GM23338 (cell line): ENCODE results near the gene DST. TPM values are rescaled to one million over a fixed set of nuclear protein-coding genes. Genes with fewer than 3 reads are reported as not detected.

Source experiments
- ATAC-seq: fragments of 200-7000 bp; cut with Tn5 transposase; 3 replicates; pipeline ENCODE4 v1.9.1; 2020
- DNase-seq: peaks from one replicate; pipeline ENCODE4 v3.0.0-alpha.2; 2015; ENCODE audit warnings: low spot score
- H2AFZ ChIP-seq: fragments of 200-600 bp; sonication (generic); 2 replicates; pipeline ENCODE4 v1.8.0; 2016; ENCODE audit warnings: antibody characterized with exemption, mild to moderate bottlenecking, moderate library complexity
- H3F3A ChIP-seq: fragments of 200-600 bp; sonication (generic); replicated peaks from 2 replicates; pipeline ENCODE4 v1.8.0; 2017; ENCODE audit warnings: antibody characterized with exemption, mixed run types, low read depth
- H3K27ac ChIP-seq: fragments of 200-600 bp; sonication (generic); 2 replicates; pipeline ENCODE4 v1.6.1; 2016; ENCODE audit warnings: low read depth
- H3K27me3 ChIP-seq: fragments of 200-600 bp; sonication (generic); 2 replicates; pipeline ENCODE4 v1.8.0; 2016; ENCODE audit warnings: mild to moderate bottlenecking, mixed run types, moderate library complexity; ENCODE audit not compliant: insufficient read depth
- H3K36me3 ChIP-seq: fragments of 200-600 bp; sonication (generic); 2 replicates; pipeline ENCODE4 v1.8.0; 2016; ENCODE audit warnings: mild to moderate bottlenecking; ENCODE audit not compliant: insufficient read depth
- H3K4me1 ChIP-seq: fragments of 200-600 bp; sonication (generic); 2 replicates; pipeline ENCODE4 v1.8.0; 2016; ENCODE audit warnings: mild to moderate bottlenecking, moderate library complexity; ENCODE audit not compliant: insufficient read depth
- H3K4me2 ChIP-seq: fragments of 200-600 bp; sonication (generic); 2 replicates; pipeline ENCODE4 v1.7.1; 2017; ENCODE audit warnings: mixed run types
- H3K4me3 ChIP-seq: fragments of 200-600 bp; sonication (generic); 2 replicates; pipeline ENCODE4 v1.6.1; 2016; ENCODE audit warnings: mixed run types
- H3K79me2 ChIP-seq: fragments of 200-600 bp; sonication (generic); replicated peaks from 2 replicates; pipeline ENCODE4 v1.8.0; 2017; ENCODE audit warnings: mild to moderate bottlenecking; ENCODE audit not compliant: insufficient read depth
- H3K9me2 ChIP-seq: fragments of 200-600 bp; sonication (generic); 2 replicates; pipeline ENCODE4 v1.8.0; 2017; ENCODE audit not compliant: insufficient read depth
- H4K20me1 ChIP-seq: fragments of 200-600 bp; sonication (generic); replicated peaks from 2 replicates; pipeline ENCODE4 v1.8.0; 2017; ENCODE audit warnings: mild to moderate bottlenecking; ENCODE audit not compliant: insufficient read depth
- H3K27ac Mint-ChIP-seq: 2 replicates; pipeline ENCODE4 v1.8.0; 2020; ENCODE audit warnings: inconsistent platforms, mild to moderate bottlenecking, moderate library complexity, mixed read lengths
- H3K27me3 Mint-ChIP-seq: 3 replicates; pipeline ENCODE4 v1.8.0; 2022; ENCODE audit warnings: low read depth, mild to moderate bottlenecking, moderate library complexity, mixed read lengths, inconsistent platforms; ENCODE audit not compliant: insufficient read depth, poor library complexity
- H3K36me3 Mint-ChIP-seq: 3 replicates; pipeline ENCODE4 v1.8.0; 2021; ENCODE audit warnings: low read depth, mild to moderate bottlenecking, inconsistent platforms, moderate library complexity, mixed read lengths
- H3K4me1 Mint-ChIP-seq: 3 replicates; pipeline ENCODE4 v1.8.0; 2020; ENCODE audit warnings: mild to moderate bottlenecking, inconsistent platforms, mixed read lengths
- H3K4me3 Mint-ChIP-seq: 3 replicates; pipeline ENCODE4 v1.8.0; 2021; ENCODE audit warnings: moderate library complexity, mild to moderate bottlenecking, inconsistent platforms, mixed read lengths
- H3K9me3 Mint-ChIP-seq: 3 replicates; pipeline ENCODE4 v1.8.0; 2020; ENCODE audit warnings: moderate library complexity, mild to moderate bottlenecking, inconsistent platforms, mixed read lengths
- CREB1 ChIP-seq: fragments of 250-450 bp; sonication (Bioruptor Pico); IDR thresholded peaks from 2 replicates; pipeline ENCODE4 v1.5.0; 2020; ENCODE audit warnings: low read depth, mild to moderate bottlenecking, moderate library complexity
- ETS1 ChIP-seq: IDR thresholded peaks from 2 replicates; pipeline ENCODE4 v1.6.1; 2016; ENCODE audit warnings: antibody characterized with exemption
- EZH2 ChIP-seq: fragments of 200-600 bp; sonication (generic); IDR thresholded peaks from one replicate; pipeline ENCODE4 v1.8.0; 2017; ENCODE audit warnings: antibody characterized with exemption, mild to moderate bottlenecking, low read depth; ENCODE audit not compliant: unreplicated experiment
- NANOG ChIP-seq: IDR thresholded peaks from 2 replicates; pipeline ENCODE4 v1.6.1; 2016; ENCODE audit warnings: antibody characterized with exemption, borderline replicate concordance
- POLR2AphosphoS5 ChIP-seq: IDR thresholded peaks from 2 replicates; pipeline ENCODE4 v1.6.1; 2016; ENCODE audit warnings: antibody characterized with exemption, low read depth
- ZNF462 ChIP-seq: fragments of 250-450 bp; sonication (Bioruptor Pico); IDR thresholded peaks from 2 replicates; pipeline ENCODE4 v1.5.0; 2020; ENCODE audit warnings: mild to moderate bottlenecking, moderate library complexity
- polyA plus RNA-seq: library from polyadenylated mRNA; unstranded; fragments of >200 nt; fragmentation: Nextera tagmentation; extraction: Ambion mirVana; gene quantifications from 2 replicates; pipeline ENCODE4 v1.2.1, GENCODE V29; 2016
- total RNA-seq: library from RNA; depleted of rRNA; stranded (reverse); fragments of >200 nt; shearing (Covaris generic); gene quantifications from 2 replicates; pipeline ENCODE4 v1.2.3, GENCODE V29; 2014
- TF ChIP-seq, protein P1 (sequence below), 2 experiments: fragments of 200-600 bp in 1 of 2; sonication (generic) in 1 of 2; conservative IDR thresholded peaks; 2 replicates each; pipeline versions ENCODE4 v1.5.1 to v1.6.1; 2016 to 2017; ENCODE audit warnings: antibody characterized with exemption in 2 of 2, low read depth in 2 of 2, mild to moderate bottlenecking in 2 of 2, moderate library complexity in 1 of 2

The DST gene
- total and polyA plus RNA-seq, 2 experiments from 2014 or later: 88.7 to 188 TPM

GRCh38 chr6:56688521-56688920, 45.8 kb upstream of the DST start (continued):
- TF ChIP-seq ZNF462 (CRISPR knock-in tag) (no peak), NANOG (no peak), POLR2AphosphoS5 (no peak)

DNA sequence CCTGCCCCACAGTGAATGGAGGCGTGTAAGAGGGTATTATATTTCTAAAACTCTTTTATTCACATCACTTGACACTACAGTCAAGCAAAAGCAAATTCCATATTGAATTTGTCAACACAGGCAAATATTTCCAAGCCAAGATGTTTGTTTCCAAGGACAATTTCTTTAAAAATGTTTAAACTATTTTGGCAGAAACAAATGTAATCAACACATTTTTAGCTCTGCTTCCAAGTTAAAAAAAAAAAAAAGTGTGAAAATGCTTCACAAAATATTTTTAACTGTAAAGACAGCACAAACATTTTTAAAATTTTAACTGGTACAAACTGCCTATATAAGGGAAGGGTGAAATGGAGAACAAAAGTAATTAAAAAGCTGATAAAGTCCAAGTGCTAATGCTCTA, 44.9 kb upstream of the DST start:
- Mint-ChIP-seq H3K9me3 (no peaks in the 10 kb centered on the region), H3K4me3 (no peak overlapping the region), H3K4me1 (peaks cover 38% of the 10 kb centered on the region), H3K27ac (no peak overlapping the region), H3K27me3 (no peaks in the 10 kb centered on the region), H3K36me3 (no peaks in the 10 kb centered on the region)
- Histone ChIP-seq H3K79me2 (peaks cover 37% of the 10 kb centered on the region), H4K20me1 (peaks cover 3% of the 10 kb centered on the region; the same call in 1 of the 2 replicates), H3K4me3 (no peak overlapping the region), H3F3A (no peaks in the 10 kb centered on the region), H3K36me3 (no peaks in the 10 kb centered on the region; the same call in 1 of the 2 replicates), H3K27ac (no peak overlapping the region), H3K9me2 (no peaks in the 10 kb centered on the region), H3K4me1 (peaks cover 19% of the 10 kb centered on the region; the same call in 1 of the 2 replicates), H2AFZ (no peak overlapping the region), H3K4me2 (no peak overlapping the region), H3K27me3 (no peaks in the 10 kb centered on the region)
- DNase-seq (no peak), ATAC-seq (no peak)
- TF ChIP-seq CREB1 (CRISPR knock-in tag) (no peak), ZNF462 (CRISPR knock-in tag) (no peak), EZH2 (no peak), ETS1 (no peak)
- TF ChIP-seq, protein P1, sequence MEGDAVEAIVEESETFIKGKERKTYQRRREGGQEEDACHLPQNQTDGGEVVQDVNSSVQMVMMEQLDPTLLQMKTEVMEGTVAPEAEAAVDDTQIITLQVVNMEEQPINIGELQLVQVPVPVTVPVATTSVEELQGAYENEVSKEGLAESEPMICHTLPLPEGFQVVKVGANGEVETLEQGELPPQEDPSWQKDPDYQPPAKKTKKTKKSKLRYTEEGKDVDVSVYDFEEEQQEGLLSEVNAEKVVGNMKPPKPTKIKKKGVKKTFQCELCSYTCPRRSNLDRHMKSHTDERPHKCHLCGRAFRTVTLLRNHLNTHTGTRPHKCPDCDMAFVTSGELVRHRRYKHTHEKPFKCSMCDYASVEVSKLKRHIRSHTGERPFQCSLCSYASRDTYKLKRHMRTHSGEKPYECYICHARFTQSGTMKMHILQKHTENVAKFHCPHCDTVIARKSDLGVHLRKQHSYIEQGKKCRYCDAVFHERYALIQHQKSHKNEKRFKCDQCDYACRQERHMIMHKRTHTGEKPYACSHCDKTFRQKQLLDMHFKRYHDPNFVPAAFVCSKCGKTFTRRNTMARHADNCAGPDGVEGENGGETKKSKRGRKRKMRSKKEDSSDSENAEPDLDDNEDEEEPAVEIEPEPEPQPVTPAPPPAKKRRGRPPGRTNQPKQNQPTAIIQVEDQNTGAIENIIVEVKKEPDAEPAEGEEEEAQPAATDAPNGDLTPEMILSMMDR (conservative IDR thresholded peaks at IDR 0.05; ENCODE audit: low read depth in 2 of 2): no peak
